ENCODE data around the gene PRR3.

- no peak for TF ChIP-seq CTCF (IDR thresholded peaks at IDR 0.05)
- no peak for TF ChIP-seq POLR2A (IDR thresholded peaks at IDR 0.05)
These were observed 44.3 kb downstream of the PRR3 start for GRCh38 chr6:30601436-30601814.

Data from ovary (tissue), 3 donors.